ENCODE results near the gene EEF1AKMT2. TPM values are rescaled to one million over a fixed set of nuclear protein-coding genes. Genes with fewer than 3 reads are reported as not detected.

The EEF1AKMT2 gene
- total and polyA plus RNA-seq, 2 of the 13 experiments (the other 11 are each of a cell fraction or from before 2014, with no cell fraction given): 11.3 to 19.3 TPM

DNA sequence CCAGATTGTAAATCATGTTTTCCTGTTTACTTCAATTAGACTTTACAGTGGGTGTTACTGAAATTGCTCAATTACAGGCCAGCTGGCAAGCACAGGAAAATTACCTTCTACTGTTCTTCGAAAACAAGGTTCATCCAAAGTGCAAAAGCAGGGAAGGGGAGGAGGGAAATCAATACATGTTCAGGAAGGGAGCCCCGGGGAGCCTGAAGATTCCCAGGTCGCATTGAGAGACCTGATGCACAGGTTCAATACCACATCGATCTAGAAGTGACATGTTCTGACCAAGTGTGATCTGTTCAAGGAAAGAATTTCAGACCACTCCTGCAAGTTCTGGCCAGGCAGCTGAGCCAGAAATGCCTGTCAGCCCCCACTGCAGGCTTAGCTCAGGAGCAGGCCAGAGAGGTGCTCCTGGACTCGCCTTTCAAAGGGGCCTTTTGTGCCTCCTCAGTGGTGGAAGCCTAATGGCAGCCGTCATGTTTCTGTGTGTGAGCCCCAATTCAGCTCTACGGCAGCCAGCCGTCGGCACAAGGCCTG lies 83.4 kb downstream of the EEF1AKMT2 start (continued):
- TF ChIP-seq, protein P1, sequence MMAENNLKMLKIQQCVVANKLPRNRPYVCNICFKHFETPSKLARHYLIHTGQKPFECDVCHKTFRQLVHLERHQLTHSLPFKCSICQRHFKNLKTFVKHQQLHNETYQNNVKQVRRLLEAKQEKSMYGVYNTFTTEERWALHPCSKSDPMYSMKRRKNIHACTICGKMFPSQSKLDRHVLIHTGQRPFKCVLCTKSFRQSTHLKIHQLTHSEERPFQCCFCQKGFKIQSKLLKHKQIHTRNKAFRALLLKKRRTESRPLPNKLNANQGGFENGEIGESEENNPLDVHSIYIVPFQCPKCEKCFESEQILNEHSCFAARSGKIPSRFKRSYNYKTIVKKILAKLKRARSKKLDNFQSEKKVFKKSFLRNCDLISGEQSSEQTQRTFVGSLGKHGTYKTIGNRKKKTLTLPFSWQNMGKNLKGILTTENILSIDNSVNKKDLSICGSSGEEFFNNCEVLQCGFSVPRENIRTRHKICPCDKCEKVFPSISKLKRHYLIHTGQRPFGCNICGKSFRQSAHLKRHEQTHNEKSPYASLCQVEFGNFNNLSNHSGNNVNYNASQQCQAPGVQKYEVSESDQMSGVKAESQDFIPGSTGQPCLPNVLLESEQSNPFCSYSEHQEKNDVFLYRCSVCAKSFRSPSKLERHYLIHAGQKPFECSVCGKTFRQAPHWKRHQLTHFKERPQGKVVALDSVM (CRISPR knock-in tag; IDR thresholded peaks at IDR 0.05): no peak
- TF ChIP-seq ZNF558 (CRISPR knock-in tag; IDR thresholded peaks at IDR 0.05; ENCODE audit: borderline replicate concordance): no peak
- no peak for TF ChIP-seq MAF1 (CRISPR knock-in tag; IDR thresholded peaks at IDR 0.05; ENCODE audit: borderline replicate concordance)
- TF ChIP-seq, protein P2, sequence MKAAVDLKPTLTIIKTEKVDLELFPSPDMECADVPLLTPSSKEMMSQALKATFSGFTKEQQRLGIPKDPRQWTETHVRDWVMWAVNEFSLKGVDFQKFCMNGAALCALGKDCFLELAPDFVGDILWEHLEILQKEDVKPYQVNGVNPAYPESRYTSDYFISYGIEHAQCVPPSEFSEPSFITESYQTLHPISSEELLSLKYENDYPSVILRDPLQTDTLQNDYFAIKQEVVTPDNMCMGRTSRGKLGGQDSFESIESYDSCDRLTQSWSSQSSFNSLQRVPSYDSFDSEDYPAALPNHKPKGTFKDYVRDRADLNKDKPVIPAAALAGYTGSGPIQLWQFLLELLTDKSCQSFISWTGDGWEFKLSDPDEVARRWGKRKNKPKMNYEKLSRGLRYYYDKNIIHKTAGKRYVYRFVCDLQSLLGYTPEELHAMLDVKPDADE (CRISPR knock-in tag; IDR thresholded peaks at IDR 0.05): no peak
- no peak for TF ChIP-seq NFE2L1 (CRISPR knock-in tag; IDR thresholded peaks at IDR 0.05; ENCODE audit: borderline replicate concordance)
- TF ChIP-seq ZNF468 (CRISPR knock-in tag; IDR thresholded peaks at IDR 0.05): no peak
- TF ChIP-seq, protein P3, sequence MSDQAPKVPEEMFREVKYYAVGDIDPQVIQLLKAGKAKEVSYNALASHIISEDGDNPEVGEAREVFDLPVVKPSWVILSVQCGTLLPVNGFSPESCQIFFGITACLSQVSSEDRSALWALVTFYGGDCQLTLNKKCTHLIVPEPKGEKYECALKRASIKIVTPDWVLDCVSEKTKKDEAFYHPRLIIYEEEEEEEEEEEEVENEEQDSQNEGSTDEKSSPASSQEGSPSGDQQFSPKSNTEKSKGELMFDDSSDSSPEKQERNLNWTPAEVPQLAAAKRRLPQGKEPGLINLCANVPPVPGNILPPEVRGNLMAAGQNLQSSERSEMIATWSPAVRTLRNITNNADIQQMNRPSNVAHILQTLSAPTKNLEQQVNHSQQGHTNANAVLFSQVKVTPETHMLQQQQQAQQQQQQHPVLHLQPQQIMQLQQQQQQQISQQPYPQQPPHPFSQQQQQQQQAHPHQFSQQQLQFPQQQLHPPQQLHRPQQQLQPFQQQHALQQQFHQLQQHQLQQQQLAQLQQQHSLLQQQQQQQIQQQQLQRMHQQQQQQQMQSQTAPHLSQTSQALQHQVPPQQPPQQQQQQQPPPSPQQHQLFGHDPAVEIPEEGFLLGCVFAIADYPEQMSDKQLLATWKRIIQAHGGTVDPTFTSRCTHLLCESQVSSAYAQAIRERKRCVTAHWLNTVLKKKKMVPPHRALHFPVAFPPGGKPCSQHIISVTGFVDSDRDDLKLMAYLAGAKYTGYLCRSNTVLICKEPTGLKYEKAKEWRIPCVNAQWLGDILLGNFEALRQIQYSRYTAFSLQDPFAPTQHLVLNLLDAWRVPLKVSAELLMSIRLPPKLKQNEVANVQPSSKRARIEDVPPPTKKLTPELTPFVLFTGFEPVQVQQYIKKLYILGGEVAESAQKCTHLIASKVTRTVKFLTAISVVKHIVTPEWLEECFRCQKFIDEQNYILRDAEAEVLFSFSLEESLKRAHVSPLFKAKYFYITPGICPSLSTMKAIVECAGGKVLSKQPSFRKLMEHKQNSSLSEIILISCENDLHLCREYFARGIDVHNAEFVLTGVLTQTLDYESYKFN (CRISPR knock-in tag; conservative IDR thresholded peaks at IDR 0.05): peak; percentile 88
- TF ChIP-seq, protein P4, sequence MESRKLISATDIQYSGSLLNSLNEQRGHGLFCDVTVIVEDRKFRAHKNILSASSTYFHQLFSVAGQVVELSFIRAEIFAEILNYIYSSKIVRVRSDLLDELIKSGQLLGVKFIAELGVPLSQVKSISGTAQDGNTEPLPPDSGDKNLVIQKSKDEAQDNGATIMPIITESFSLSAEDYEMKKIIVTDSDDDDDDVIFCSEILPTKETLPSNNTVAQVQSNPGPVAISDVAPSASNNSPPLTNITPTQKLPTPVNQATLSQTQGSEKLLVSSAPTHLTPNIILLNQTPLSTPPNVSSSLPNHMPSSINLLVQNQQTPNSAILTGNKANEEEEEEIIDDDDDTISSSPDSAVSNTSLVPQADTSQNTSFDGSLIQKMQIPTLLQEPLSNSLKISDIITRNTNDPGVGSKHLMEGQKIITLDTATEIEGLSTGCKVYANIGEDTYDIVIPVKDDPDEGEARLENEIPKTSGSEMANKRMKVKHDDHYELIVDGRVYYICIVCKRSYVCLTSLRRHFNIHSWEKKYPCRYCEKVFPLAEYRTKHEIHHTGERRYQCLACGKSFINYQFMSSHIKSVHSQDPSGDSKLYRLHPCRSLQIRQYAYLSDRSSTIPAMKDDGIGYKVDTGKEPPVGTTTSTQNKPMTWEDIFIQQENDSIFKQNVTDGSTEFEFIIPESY (CRISPR knock-in tag; IDR thresholded peaks at IDR 0.05): no peak
- TF ChIP-seq BRCA1 (CRISPR knock-in tag; IDR thresholded peaks at IDR 0.05): no peak
- no peak for TF ChIP-seq ZNF30 (CRISPR knock-in tag; IDR thresholded peaks at IDR 0.05)
- peak; percentile 28; the same call in 1 of the 2 replicates for TF ChIP-seq HOXD1 (CRISPR knock-in tag; IDR thresholded peaks at IDR 0.05)
- no peak for TF ChIP-seq ZNF567 (CRISPR knock-in tag; IDR thresholded peaks at IDR 0.05; ENCODE audit: borderline replicate concordance)
- TF ChIP-seq TEAD3 (CRISPR knock-in tag; optimal IDR thresholded peaks at IDR 0.05; ENCODE audit: borderline replicate concordance): no peak
- TF ChIP-seq ZNF749 (CRISPR knock-in tag; IDR thresholded peaks at IDR 0.05; ENCODE audit: borderline replicate concordance): no peak
- TF ChIP-seq, protein P5, sequence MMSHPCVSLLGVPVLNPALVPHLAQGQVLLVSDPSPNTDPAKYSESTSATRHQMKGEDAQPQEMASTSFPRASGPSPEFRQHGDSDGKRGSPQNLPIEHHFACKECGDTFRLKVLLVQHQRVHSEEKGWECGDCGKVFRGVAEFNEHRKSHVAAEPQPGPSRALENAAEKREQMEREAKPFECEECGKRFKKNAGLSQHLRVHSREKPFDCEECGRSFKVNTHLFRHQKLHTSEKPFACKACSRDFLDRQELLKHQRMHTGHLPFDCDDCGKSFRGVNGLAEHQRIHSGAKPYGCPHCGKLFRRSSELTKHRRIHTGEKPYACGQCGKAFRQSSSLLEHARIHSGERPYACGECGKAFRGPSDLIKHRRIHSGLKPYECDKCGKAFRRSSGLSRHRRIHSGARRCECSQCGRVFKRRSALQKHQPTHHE (CRISPR knock-in tag; IDR thresholded peaks at IDR 0.05; ENCODE audit: borderline replicate concordance): no peak
- TF ChIP-seq, protein P6, sequence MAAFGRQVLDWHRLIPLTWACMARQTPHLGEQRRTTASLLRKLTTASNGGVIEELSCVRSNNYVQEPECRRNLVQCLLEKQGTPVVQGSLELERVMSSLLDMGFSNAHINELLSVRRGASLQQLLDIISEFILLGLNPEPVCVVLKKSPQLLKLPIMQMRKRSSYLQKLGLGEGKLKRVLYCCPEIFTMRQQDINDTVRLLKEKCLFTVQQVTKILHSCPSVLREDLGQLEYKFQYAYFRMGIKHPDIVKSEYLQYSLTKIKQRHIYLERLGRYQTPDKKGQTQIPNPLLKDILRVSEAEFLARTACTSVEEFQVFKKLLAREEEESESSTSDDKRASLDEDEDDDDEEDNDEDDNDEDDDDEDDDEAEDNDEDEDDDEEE (CRISPR knock-in tag; IDR thresholded peaks at IDR 0.05): no peak
- TF ChIP-seq, protein P7, sequence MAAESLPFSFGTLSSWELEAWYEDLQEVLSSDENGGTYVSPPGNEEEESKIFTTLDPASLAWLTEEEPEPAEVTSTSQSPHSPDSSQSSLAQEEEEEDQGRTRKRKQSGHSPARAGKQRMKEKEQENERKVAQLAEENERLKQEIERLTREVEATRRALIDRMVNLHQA (CRISPR knock-in tag; IDR thresholded peaks at IDR 0.05): no peak
- no peak for TF ChIP-seq HNRNPL (IDR thresholded peaks at IDR 0.05; ENCODE audit: low read depth, low read length)
